Measurements from ENCODE around the gene NCKAP5. TPM values are rescaled to one million over a fixed set of nuclear protein-coding genes. Genes with fewer than 3 reads are reported as not detected.

The NCKAP5 gene
- total RNA-seq, 1 donor from 2014 or later = 8.8 TPM

DNA sequence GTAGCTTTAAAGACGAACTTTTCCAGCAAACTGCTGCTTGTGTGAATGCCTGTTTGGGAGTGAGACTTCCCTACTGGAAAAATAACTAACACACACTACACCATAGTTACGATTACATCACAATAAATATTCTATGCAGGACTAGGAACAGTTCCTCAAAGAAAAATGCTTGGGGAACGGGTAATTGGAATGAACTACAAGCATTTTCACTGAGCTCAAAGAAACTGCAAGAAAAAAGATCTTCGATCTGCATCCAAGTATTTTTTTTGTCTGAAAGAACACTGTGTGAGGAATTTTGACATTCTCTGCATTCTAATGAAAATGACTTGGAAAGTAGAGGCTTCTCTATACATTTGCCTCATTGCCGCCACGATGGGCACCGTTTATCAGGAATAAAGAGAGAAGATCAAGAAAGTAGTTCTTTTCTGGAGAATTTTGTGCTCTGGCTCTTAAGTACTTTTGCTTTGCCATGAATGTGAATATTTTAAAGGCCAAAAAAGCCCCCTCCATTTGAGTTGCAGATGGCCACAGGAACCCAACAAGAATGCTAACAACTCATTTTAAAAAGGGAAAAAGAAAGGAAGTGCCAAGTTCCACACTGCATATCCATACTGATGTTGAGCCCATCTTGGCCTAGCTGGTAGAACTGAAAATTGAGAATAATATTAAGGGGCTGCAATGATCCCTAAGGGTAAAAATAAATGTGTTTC is 911.8 kb downstream of the NCKAP5 start:
- Histone ChIP-seq H3K27ac (no peak overlapping the region), H3K27me3 (no peaks in the 10 kb centered on the region), H3K9me3 (no peaks in the 10 kb centered on the region), H3K4me3 (no peak overlapping the region), H3K4me1 (no peaks in the 10 kb centered on the region), H3K36me3 (no peaks in the 10 kb centered on the region)
- intact Hi-C loops (cut with DNase I) = no loop called here
- TF ChIP-seq POLR2A (IDR thresholded peaks at IDR 0.05) (no peak), POLR2AphosphoS5 (IDR thresholded peaks at IDR 0.05; ENCODE audit: insufficient read depth in 1 of 2, low read depth in 1 of 2) (no peak), CTCF (IDR thresholded peaks at IDR 0.05) (no peak)
- DNase-seq (ENCODE audit: extremely low spot score in 2 of 2) = no peak

- Histone ChIP-seq H3K27me3 (no peaks in the 10 kb centered on the region), H3K36me3 (no peaks in the 10 kb centered on the region), H3K9me3 (no peaks in the 10 kb centered on the region), H3K4me3 (no peak overlapping the region), H3K4me1 (no peaks in the 10 kb centered on the region), H3K27ac (no peak overlapping the region)
- no peak for TF ChIP-seq CTCF (IDR thresholded peaks at IDR 0.05)
- TF ChIP-seq POLR2A (IDR thresholded peaks at IDR 0.05) = no peak
- no peak for TF ChIP-seq POLR2AphosphoS5 (IDR thresholded peaks at IDR 0.05; ENCODE audit: insufficient read depth in 1 of 2, low read depth in 1 of 2)
- DNase-seq (ENCODE audit: extremely low spot score in 2 of 2) = no peak
- intact Hi-C loops (cut with DNase I) = no loop called here
Observed at GRCh38 chr2:132654968-132655367, 913.3 kb downstream of the NCKAP5 start.

- H3K4me3 ChIP-seq = no peak overlapping the region
- no peaks in the 10 kb centered on the region for H3K9me3 ChIP-seq
- TF ChIP-seq POLR2AphosphoS5 (IDR thresholded peaks at IDR 0.05; ENCODE audit: insufficient read depth in 1 of 2, low read depth in 1 of 2) = no peak
- TF ChIP-seq CTCF (IDR thresholded peaks at IDR 0.05) = no peak
- no peak for TF ChIP-seq POLR2A (IDR thresholded peaks at IDR 0.05)
- no peak overlapping the region for H3K27ac ChIP-seq
- no peaks in the 10 kb centered on the region for H3K27me3 ChIP-seq
- no peak for DNase-seq (ENCODE audit: extremely low spot score in 2 of 2)
- intact Hi-C loops (cut with DNase I) = no loop called here
- no peaks in the 10 kb centered on the region for H3K36me3 ChIP-seq
- H3K4me1 ChIP-seq = no peaks in the 10 kb centered on the region
Observed at GRCh38 chr2:132654335-132654734, 913.9 kb downstream of the NCKAP5 start.

GRCh38 chr2:132652474-132652873 is 915.8 kb downstream of the NCKAP5 start:
- Histone ChIP-seq H3K36me3 (no peaks in the 10 kb centered on the region), H3K4me3 (no peak overlapping the region), H3K9me3 (no peaks in the 10 kb centered on the region), H3K27ac (no peak overlapping the region), H3K27me3 (no peaks in the 10 kb centered on the region), H3K4me1 (no peaks in the 10 kb centered on the region)
- no peak for TF ChIP-seq POLR2AphosphoS5 (IDR thresholded peaks at IDR 0.05; ENCODE audit: insufficient read depth in 1 of 2, low read depth in 1 of 2)
- TF ChIP-seq CTCF (IDR thresholded peaks at IDR 0.05) = no peak
- no peak for TF ChIP-seq POLR2A (IDR thresholded peaks at IDR 0.05)
- DNase-seq (ENCODE audit: extremely low spot score in 2 of 2) = no peak
- intact Hi-C loops (cut with DNase I) = no loop called here

Data from vagina (tissue), 2 donors.